Mononuclear cell (primary cell): Measurements from ENCODE around the gene AKTIP. TPM values are rescaled to one million over a fixed set of nuclear protein-coding genes. Genes with fewer than 3 reads are reported as not detected.

ENCODE experiments used
- H3K27me3 ChIP-seq: 2 replicates; pipeline ENCODE4 v1.6.0; 2011; ENCODE audit warnings: low read length, control low read depth; ENCODE audit not compliant: insufficient read depth
- H3K4me1 ChIP-seq: 2 replicates; pipeline ENCODE4 v1.5.1; 2011; ENCODE audit warnings: mild to moderate bottlenecking, low read length, control low read depth; ENCODE audit not compliant: insufficient read depth
- H3K4me3 ChIP-seq: 2 replicates; pipeline ENCODE4 v1.5.1; 2011; ENCODE audit warnings: mild to moderate bottlenecking, low read length, moderate library complexity
- H3K9me3 ChIP-seq: 2 replicates; pipeline ENCODE4 v1.5.1; 2011; ENCODE audit warnings: low read depth, mild to moderate bottlenecking, control low read depth, low read length
- total RNA-seq: library from RNA; depleted of rRNA; stranded (reverse); fragments of >200 nt; gene quantifications from one replicate; pipeline ENCODE4 v1.2.3, GENCODE V29; 2012

AKTIP gene
- total RNA-seq, 1 donor: 42.3 TPM

DNA sequence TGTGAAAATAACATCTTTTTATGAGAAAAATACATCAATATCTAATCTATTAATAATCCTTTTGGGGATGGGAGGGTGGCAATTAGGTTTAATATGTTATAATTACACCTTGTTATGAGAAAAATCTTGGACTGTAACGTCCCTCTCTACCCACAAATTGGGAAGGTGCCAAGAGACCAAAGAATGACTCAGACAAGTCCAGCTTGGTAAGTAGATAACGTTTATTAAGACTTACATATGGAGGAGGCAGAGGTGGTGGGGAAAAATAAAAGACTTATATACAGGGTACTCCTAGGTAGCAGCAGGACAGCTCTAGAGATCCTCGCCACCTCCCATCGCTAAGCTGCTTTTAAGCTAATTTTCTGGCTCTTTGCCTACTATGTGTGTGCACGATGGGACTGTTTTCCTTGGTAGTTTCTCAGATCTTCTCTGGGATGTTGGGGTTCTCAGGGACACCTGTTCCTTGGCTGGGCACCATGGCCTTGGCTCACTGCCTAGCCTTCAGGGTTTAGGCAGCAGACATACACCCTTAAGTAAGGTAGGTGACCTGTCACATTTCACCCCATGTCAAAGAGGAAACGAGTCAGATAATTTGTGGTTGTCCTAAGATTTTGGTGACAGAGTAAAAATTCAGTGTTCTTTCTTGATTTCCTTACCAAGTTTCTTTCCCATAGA, 37.3 kb downstream of the AKTIP start:
- no peaks in the 10 kb centered on the region for H3K27me3 ChIP-seq
- H3K4me1 ChIP-seq: peaks cover 15% of the 10 kb centered on the region
- no peaks in the 10 kb centered on the region for H3K9me3 ChIP-seq
- H3K4me3 ChIP-seq: no peak overlapping the region

DNA sequence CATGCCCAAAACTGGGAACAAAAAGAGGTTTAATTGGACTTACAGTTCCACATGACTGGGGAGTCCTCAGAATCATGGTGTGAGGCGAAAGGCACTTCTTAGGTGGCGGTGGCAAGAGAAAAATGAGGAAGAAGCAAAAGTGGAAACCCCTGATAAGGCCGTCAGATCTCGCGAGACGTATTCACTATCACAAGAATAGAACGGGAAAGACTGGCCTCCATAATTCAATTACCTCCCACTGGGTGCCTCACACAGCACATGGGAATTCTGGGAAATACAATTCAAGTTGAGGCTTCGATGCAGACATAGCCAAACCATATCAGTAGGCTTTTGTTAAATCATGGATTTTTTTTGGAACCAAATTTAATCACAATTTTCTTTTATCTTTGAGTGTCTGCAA, 44.4 kb downstream of the AKTIP start:
- Histone ChIP-seq H3K9me3 (no peaks in the 10 kb centered on the region), H3K4me3 (no peak overlapping the region), H3K27me3 (no peaks in the 10 kb centered on the region), H3K4me1 (peaks cover 49% of the 10 kb centered on the region)

DNA sequence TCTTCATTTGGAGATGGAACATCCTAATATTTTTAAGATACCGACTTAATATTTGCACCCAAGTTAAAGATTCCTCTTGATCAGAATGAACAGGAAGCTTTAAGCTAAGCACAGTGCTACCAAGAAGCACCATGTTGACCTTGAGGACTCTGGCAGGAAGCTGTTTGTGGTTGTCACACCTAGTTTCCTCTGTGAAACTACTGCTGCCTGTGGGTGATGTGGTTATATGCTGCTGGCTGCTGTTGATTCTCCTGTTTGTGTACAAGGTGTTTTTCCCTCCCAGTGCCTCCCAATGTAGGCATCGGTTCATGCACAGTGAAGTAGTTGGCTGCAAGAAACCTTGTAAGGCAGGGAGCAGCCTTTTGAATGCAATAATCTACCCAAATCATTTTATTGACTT, 45.3 kb downstream of the AKTIP start:
- Histone ChIP-seq H3K4me3 (no peak overlapping the region), H3K27me3 (no peaks in the 10 kb centered on the region), H3K9me3 (no peaks in the 10 kb centered on the region), H3K4me1 (peaks cover 44% of the 10 kb centered on the region)

DNA sequence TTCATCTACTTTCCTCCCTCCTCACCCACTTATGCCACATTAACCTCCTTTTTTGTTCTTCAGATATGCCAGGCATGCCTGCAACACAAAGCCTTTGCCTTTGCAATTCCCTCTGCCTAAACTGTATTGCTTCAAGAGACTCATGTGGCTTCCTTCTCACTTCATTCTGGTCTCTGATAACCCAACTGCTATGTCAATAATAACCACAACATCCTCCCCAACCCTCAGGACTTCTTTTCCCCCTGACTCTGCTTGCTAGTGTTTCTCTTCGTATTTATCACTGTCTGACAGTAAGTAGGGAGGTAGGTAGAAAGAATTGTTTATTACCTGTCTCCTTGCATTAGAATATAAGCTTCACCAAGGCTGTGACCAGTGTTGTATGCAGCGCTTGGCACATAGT, 46.4 kb downstream of the AKTIP start:
- H3K27me3 ChIP-seq: no peaks in the 10 kb centered on the region
- H3K4me3 ChIP-seq: no peak overlapping the region
- no peaks in the 10 kb centered on the region for H3K9me3 ChIP-seq
- peaks cover 44% of the 10 kb centered on the region for H3K4me1 ChIP-seq

DNA sequence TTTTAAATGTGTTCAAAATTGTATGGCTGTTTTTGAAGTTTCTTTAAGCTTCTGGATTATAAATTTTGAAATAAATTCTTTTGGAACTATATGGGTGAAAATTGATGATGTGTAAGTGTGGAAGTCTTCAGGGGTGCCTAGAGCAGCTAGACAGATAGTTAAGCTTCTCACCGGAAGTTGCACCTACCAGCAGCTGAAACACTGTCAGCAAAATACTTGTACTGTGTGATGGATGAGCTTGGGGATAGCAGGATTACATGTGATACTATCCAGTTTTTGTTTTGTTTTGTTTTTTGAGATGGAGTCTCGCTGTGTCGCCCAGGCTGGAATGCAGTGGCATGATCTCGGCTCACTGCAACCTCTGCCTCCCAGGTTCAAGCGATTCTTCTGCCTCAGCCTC, 49.1 kb downstream of the AKTIP start:
- no peaks in the 10 kb centered on the region for H3K27me3 ChIP-seq
- H3K4me3 ChIP-seq: no peak overlapping the region
- H3K4me1 ChIP-seq: peaks cover 54% of the 10 kb centered on the region
- H3K9me3 ChIP-seq: no peaks in the 10 kb centered on the region

DNA sequence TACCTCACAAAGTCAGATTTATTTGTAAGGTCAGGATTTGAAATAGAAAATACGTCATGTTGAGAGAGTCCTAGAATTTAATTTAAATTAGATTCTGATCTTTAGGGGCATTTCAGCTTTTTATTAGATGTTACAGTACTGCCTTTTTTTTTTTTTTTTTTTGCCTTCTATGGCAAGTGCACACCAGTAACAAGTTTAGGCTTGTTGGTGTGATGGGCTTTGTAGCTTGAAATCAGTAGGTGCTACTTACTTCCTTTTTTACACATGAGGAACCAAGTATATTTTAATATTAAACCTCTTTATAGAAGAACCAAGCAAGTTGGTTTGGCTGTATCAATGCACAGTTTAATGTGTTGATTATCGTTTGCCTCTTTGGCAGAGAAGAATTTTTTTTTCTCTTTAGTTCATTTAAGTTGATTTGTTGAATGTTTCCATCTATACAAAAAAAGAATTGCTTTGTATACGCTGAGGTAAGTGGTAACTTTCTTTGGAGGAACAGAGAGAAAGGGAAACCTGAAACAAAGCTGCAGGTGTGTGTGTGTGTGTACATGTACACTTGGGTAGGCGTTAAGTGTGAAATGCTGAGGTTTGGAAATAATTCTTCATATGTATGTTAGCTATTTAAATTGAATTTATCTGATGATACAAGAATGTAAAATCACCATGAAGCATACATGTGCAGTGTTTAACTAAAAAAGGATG, 53.0 kb downstream of the AKTIP start:
- peaks cover 26% of the 10 kb centered on the region for H3K4me1 ChIP-seq
- no peak overlapping the region for H3K4me3 ChIP-seq
- H3K27me3 ChIP-seq: no peaks in the 10 kb centered on the region
- no peaks in the 10 kb centered on the region for H3K9me3 ChIP-seq

DNA sequence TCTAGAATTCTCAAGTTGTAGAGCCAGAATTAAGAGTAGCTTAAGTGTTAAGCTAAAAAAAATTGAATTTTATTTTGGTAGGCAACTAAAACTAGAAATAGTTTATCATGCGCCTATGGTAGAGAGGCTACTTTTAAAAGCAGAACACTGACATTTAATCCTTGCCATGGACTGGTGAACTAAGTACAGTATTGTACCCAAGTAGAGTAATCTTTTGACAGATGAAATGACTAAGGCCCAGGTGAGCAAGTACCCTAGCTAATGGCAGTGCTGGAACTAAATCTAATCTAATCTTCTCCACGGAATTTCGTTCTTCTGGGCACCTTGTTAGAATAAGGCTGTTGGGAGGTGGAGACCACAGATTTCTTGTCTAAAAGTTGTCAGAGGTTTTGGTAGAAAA, 56.9 kb downstream of the AKTIP start:
- Histone ChIP-seq H3K9me3 (no peaks in the 10 kb centered on the region), H3K4me1 (peaks cover 15% of the 10 kb centered on the region), H3K4me3 (no peak overlapping the region), H3K27me3 (no peaks in the 10 kb centered on the region)

DNA sequence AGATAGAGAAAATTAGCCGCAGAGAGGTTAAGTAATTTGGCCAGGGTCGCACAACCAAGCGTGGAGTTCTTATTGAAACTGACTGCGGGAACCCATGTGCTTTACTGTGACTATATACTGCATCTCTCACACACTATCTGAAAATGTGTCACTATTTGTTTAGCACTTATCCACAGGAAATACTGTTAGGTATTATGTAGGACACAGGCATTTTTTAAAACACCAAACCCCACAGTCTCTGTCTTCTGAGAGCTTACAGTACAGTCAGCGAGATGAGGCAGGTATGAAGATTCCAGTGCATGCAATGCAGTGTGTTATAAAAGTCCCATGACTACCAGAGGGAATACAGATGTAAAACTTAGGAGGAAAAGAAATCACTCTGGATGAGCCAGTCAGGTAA, 57.5 kb downstream of the AKTIP start:
- no peak overlapping the region for H3K4me3 ChIP-seq
- H3K27me3 ChIP-seq: no peaks in the 10 kb centered on the region
- H3K9me3 ChIP-seq: no peaks in the 10 kb centered on the region
- H3K4me1 ChIP-seq: peaks cover 12% of the 10 kb centered on the region

Other genes with a start within 250 kb of the AKTIP start
- gene RBL2, start 68.7 kb downstream of the AKTIP start, total RNA-seq: 185 TPM
- gene RPGRIP1L, start 200.7 kb upstream of the AKTIP start, total RNA-seq: 0.84 TPM
- 45.2 TPM for gene FTO, start 200.9 kb upstream of the AKTIP start, total RNA-seq